Activated CD4-positive, alpha-beta T cell treated with anti-CD3 and anti-CD28 coated beads, Interleukin-2, amount 50 U/mL, for 48 hours (primary cell): ENCODE data around the gene MN1.

ENCODE experiments used
- DNase-seq, 2 experiments: peaks; one replicate each; pipeline ENCODE4 v3.0.0-alpha.2; 2020

MN1 gene

GRCh38 chr22:27782088-27782487 is 19.5 kb downstream of the MN1 start:
- no peak for DNase-seq

GRCh38 chr22:27780161-27780575 is 21.4 kb downstream of the MN1 start:
- DNase-seq: no peak

- no peak for DNase-seq
These were observed 21.9 kb downstream of the MN1 start for GRCh38 chr22:27779643-27780042.

- no peak for DNase-seq
These were observed 23.1 kb downstream of the MN1 start for GRCh38 chr22:27778294-27779090.

GRCh38 chr22:27777128-27777527 is 24.4 kb downstream of the MN1 start:
- no peak for DNase-seq

- no peak for DNase-seq
These were observed 25.0 kb downstream of the MN1 start for GRCh38 chr22:27776650-27776958.

- DNase-seq: no peak
These were observed 25.6 kb downstream of the MN1 start for GRCh38 chr22:27775758-27776649.

- DNase-seq: no peak
These were observed 26.4 kb downstream of the MN1 start for GRCh38 chr22:27775087-27775698.

GRCh38 chr22:27774200-27774599 is 27.4 kb downstream of the MN1 start:
- DNase-seq: no peak

GRCh38 chr22:27772984-27773498 is 28.5 kb downstream of the MN1 start:
- no peak for DNase-seq

GRCh38 chr22:27772081-27772983 is 29.2 kb downstream of the MN1 start:
- DNase-seq: no peak

- DNase-seq: no peak
These were observed 29.9 kb downstream of the MN1 start for GRCh38 chr22:27771637-27772036.

GRCh38 chr22:27769012-27769411 is 32.5 kb downstream of the MN1 start:
- DNase-seq: no peak

- DNase-seq: no peak
These were observed 33.4 kb downstream of the MN1 start for GRCh38 chr22:27768027-27768653.

- DNase-seq: no peak
These were observed 34.9 kb downstream of the MN1 start for GRCh38 chr22:27766679-27767078.

GRCh38 chr22:27765706-27766291 is 35.8 kb downstream of the MN1 start:
- no peak for DNase-seq

GRCh38 chr22:27764722-27765236 is 36.8 kb downstream of the MN1 start:
- no peak for DNase-seq

GRCh38 chr22:27761665-27762064 is 39.9 kb downstream of the MN1 start:
- DNase-seq: no peak

- DNase-seq: no peak
These were observed 40.6 kb downstream of the MN1 start for GRCh38 chr22:27761000-27761399.

- no peak for DNase-seq
These were observed 41.1 kb downstream of the MN1 start for GRCh38 chr22:27760474-27760873.

GRCh38 chr22:27757928-27758525 is 43.5 kb downstream of the MN1 start:
- no peak for DNase-seq
